ENCODE measurements around the gene APOL2. TPM values are rescaled to one million over a fixed set of nuclear protein-coding genes. Genes with fewer than 3 reads are reported as not detected.
A peak's percentile ranks its signal among the peaks of the same experiment; 100 is the strongest.
"Not testable (repeated sequence)": the region's sequence is repeated elsewhere in the genome, so short reads cannot be mapped to it uniquely, and the experiment has no call there.

Gene APOL2
- total RNA-seq, 4 donors from 2014 or later = 14.6 to 44.5 (median 23.5) TPM

DNA sequence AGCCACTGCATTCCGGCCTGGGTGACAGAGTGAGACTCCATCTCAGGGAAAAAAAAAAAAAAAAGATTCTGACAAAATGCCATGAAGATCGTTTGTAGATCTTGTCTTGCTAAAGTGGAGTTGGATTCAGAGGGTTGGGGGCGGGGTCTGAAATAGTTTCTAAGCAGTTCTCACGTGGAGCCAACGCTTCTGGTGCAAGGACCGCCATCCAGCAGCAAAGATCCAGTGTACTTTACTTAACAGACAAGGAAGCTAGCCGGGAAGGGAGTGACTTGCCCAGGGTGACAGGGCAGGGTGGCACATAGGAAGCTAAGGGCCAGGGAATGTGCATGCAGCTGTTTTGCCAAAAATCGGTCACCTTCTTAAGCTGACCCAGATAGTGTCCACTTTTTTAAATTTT lies 41.1 kb upstream of the APOL2 start:
- TF ChIP-seq POLR2A (IDR thresholded peaks at IDR 0.05) = no peak
- TF ChIP-seq, protein P1, sequence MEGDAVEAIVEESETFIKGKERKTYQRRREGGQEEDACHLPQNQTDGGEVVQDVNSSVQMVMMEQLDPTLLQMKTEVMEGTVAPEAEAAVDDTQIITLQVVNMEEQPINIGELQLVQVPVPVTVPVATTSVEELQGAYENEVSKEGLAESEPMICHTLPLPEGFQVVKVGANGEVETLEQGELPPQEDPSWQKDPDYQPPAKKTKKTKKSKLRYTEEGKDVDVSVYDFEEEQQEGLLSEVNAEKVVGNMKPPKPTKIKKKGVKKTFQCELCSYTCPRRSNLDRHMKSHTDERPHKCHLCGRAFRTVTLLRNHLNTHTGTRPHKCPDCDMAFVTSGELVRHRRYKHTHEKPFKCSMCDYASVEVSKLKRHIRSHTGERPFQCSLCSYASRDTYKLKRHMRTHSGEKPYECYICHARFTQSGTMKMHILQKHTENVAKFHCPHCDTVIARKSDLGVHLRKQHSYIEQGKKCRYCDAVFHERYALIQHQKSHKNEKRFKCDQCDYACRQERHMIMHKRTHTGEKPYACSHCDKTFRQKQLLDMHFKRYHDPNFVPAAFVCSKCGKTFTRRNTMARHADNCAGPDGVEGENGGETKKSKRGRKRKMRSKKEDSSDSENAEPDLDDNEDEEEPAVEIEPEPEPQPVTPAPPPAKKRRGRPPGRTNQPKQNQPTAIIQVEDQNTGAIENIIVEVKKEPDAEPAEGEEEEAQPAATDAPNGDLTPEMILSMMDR (IDR thresholded peaks at IDR 0.05) = no peak
- Histone ChIP-seq H3K27me3 (no peaks in the 10 kb centered on the region), H3K4me1 (peaks cover 0 to 23% (median 7%) of the 10 kb centered on the region in 3 donors), H3K27ac (peak overlapping the region in 1 of 4 donors; percentile 57), H3K36me3 (peaks cover 32 to 63% (median 43%) of the 10 kb centered on the region in 3 donors), H3K9me3 (no peaks in the 10 kb centered on the region), H3K4me3 (no peak overlapping the region)
- WGBS, 2 donors = 58 to 81% methylated on average over 8 of the region's 8 CpGs
- intact Hi-C loops (cut with DNase I) = no loop called here
- DNase-seq = no peak

DNA sequence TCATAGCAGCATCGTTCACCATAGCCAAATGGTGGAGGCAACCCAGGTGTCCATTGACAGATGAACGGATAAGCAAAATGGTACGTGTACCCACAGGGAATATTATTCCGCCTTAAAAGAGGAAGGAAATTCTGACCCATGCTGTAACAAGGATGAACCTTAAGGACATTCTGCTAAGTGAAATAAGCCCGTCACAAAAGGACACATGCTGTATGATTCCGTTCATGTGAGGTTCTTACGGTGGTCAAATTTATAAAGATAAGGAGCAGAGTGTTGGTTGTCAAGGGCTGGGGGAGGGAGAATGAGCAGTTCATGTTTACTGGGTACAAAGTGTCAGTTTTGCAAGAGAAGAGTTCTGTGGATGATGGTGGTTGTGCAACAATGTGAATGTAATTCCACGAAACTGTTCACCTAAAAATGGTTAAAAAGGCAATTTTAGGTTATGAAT lies 39.9 kb upstream of the APOL2 start:
- Histone ChIP-seq H3K36me3 (peaks cover 21 to 51% (median 31%) of the 10 kb centered on the region in 3 donors), H3K9me3 (no peaks in the 10 kb centered on the region), H3K4me3 (no peak overlapping the region), H3K27ac (peak overlapping the region in 2 of 4 donors; percentile 18 to 57), H3K27me3 (no peaks in the 10 kb centered on the region), H3K4me1 (peaks cover 0 to 17% (median 7%) of the 10 kb centered on the region in 3 donors)
- DNase-seq = no peak
- TF ChIP-seq POLR2A (IDR thresholded peaks at IDR 0.05) = no peak
- TF ChIP-seq, protein P1 (IDR thresholded peaks at IDR 0.05) = no peak
- intact Hi-C loops (cut with DNase I) = loop anchor here (10.0 kb wide), 1 partner anchor 84 kb away; no protein-coding TSS in a partner anchor
- WGBS, 2 donors = 64 to 66% methylated on average over 8 of the region's 8 CpGs

DNA sequence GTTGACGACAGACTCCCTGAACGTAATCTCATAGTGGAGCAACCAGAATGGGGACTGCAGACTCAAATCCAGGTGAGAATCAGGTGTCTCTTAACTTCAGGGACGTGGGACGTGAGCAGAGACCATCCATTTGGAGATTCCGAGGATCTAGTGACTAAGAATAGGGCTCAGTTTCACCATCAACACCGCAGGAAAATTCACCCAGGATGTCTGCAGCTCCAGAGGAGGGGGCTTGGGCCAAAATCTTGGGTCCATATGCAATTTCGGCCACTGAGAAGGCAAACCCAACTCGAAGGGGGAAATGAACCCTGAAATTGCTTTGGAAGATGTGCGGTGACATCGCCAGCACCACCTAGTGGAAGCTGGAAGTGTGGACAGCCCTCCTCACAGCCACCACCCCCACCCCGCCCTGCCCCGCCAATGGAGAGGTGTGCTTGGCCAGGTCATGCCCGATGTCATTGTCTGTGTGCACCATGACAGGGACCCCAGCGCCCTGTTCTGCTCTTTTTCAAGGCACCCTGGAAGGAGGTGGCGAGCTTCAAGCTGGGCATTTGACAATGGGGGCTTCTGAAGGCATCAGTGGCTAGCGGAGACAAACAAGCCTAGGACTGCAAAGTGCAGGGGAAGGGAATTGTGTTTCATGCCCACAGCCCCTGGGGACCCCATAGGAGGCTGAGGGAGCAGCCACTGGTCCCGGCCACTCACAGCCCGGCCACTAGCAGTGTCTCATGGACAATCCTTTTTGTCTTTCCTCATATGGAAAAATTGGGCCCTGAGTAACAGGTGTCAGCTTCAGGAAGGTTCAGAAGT lies 38.4 kb upstream of the APOL2 start:
- peaks cover 10 to 36% (median 18%) of the 10 kb centered on the region in 3 donors for H3K36me3 ChIP-seq
- WGBS, 2 donors = 36 to 39% methylated on average over 7 to 13 of the region's 18 CpGs
- H3K4me3 ChIP-seq = no peak overlapping the region
- no peak for DNase-seq
- H3K9me3 ChIP-seq = no peaks in the 10 kb centered on the region
- intact Hi-C loops (cut with DNase I) = loop anchor here (10.0 kb wide), 1 partner anchor 83 kb away; no protein-coding TSS in a partner anchor
- H3K27ac ChIP-seq = peak overlapping the region in 2 of 4 donors; percentile 18 to 57
- peaks cover 0 to 17% (median 7%) of the 10 kb centered on the region in 3 donors for H3K4me1 ChIP-seq
- no peak for TF ChIP-seq POLR2A (IDR thresholded peaks at IDR 0.05)
- TF ChIP-seq, protein P1 (IDR thresholded peaks at IDR 0.05) = peak; percentile 58 to 84 (median 78)
- no peaks in the 10 kb centered on the region for H3K27me3 ChIP-seq

DNA sequence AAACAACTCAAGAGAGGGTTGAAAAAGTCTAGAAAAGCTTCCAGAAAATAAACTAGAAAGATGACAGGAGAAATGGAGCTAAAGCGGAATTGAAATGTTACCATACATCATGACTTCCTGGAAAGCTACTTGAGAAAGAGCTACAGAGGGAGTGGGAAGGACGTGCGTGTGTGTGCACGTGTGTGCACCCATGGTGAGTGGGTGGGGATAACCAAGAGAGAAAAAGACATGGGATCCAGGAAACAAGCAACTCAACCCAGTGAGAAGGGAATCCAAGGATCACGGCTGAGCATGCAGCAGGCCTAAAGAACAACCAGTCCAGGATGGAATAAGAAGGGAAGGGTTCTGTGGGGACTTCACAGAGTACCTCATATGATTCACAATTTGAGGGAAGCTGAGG lies 35.2 kb upstream of the APOL2 start:
- DNase-seq = no peak
- peaks cover 0 to 5% (median 0%) of the 10 kb centered on the region in 3 donors for H3K36me3 ChIP-seq
- intact Hi-C loops (cut with DNase I) = loop anchor here (10.0 kb wide), 1 partner anchor 80 kb away; no protein-coding TSS in a partner anchor
- H3K4me1 ChIP-seq = peaks cover 0 to 15% (median 7%) of the 10 kb centered on the region in 3 donors
- no peak for TF ChIP-seq POLR2A (IDR thresholded peaks at IDR 0.05)
- TF ChIP-seq, protein P1 (IDR thresholded peaks at IDR 0.05) = no peak
- H3K27ac ChIP-seq = no peak overlapping the region
- H3K4me3 ChIP-seq = no peak overlapping the region
- H3K27me3 ChIP-seq = no peaks in the 10 kb centered on the region
- H3K9me3 ChIP-seq = no peaks in the 10 kb centered on the region
- 47 to 52% methylated on average over 5 of the region's 5 CpGs for WGBS, 2 donors

DNA sequence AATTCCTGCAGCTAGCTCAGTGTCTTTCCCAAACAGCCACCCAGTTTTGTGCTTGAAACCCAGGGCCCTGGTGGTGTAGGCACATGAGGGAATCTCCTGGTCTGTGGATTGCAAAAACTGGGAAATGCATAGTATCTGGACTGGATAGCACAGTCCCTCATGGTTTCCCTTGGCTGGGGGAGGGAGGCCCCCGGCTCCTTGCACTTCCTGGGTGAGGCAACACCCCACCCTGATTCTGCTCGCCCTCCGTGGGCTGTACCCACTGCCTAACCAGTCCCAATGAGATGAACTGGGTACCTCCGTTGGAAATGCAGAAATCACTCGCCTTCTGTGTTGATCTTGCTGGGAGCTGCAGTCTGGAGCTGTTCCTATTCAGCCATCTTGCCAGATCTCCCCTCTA lies 32.6 kb upstream of the APOL2 start:
- not testable (repeated sequence) for H3K27me3 ChIP-seq, H3K4me3 ChIP-seq, H3K27ac ChIP-seq, H3K4me1 ChIP-seq, DNase-seq, H3K9me3 ChIP-seq, H3K36me3 ChIP-seq
- intact Hi-C loops (cut with DNase I) = loop anchor here (10.0 kb wide), 1 partner anchor 77 kb away; no protein-coding TSS in a partner anchor
- WGBS, 2 donors = 84 to 91% methylated on average over 3 to 4 of the region's 5 CpGs

DNA sequence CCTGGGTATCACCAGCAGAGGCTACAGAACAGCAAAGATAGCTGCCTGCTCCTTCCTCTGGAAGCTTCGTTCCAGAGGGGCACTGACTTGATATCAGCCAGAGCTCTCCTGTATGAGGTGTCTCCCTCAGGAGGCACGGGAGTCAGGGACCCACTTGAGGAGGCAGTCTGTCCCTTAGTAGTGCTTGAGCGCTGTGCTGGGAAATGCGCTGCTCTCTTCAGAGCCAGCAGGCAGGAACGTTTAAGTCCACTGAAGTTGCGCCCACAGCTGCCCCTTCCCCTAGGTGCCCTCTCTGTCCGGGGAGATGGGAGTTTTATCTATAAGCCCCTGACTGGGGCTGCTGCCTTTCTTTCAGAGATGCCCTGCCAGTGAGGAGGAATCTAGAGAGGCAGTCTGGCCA lies 31.9 kb upstream of the APOL2 start:
- H3K4me3 ChIP-seq, DNase-seq, H3K27ac ChIP-seq, H3K4me1 ChIP-seq, H3K9me3 ChIP-seq, H3K27me3 ChIP-seq, H3K36me3 ChIP-seq: not testable (repeated sequence)
- intact Hi-C loops (cut with DNase I) = loop anchor here (10.0 kb wide), 1 partner anchor 76 kb away; no protein-coding TSS in a partner anchor
- WGBS, 2 donors = 80 to 82% methylated on average over 3 to 5 of the region's 7 CpGs

Data from esophagus squamous epithelium (tissue), 5 donors.